Skin of body (tissue), 2 donors: Measurements from ENCODE around the gene MID1. TPM values are rescaled to one million over a fixed set of nuclear protein-coding genes. Genes with fewer than 3 reads are reported as not detected.
A peak's percentile ranks its signal among the peaks of the same experiment; 100 is the strongest.
"Not testable (repeated sequence)": the region's sequence is repeated elsewhere in the genome, so short reads cannot be mapped to it uniquely, and the experiment has no call there.

Source experiments
- DNase-seq: peaks from one replicate; lab custom pipeline; 2025; lab: John Stamatoyannopoulos, UW
- total RNA-seq: library from RNA; depleted of rRNA; stranded (reverse); fragments of >200 nt; gene quantifications from one replicate; pipeline ENCODE4 v1.2.3, GENCODE V29; 2014

The MID1 gene
- total RNA-seq, 1 donor from 2014 or later: 21.9 TPM

GRCh38 chrX:10617999-10618351 lies 2.4 kb downstream of the MID1 start:
- DNase-seq: no peak

GRCh38 chrX:10617186-10617998 lies 3.0 kb downstream of the MID1 start:
- no peak for DNase-seq

- DNase-seq: peak; percentile 15
These were observed 4.2 kb downstream of the MID1 start for GRCh38 chrX:10615931-10616774.

GRCh38 chrX:10612215-10612614 lies 8.2 kb downstream of the MID1 start:
- DNase-seq: no peak

- peak; percentile 55 for DNase-seq
These were observed 8.8 kb downstream of the MID1 start for GRCh38 chrX:10611441-10612090.

- no peak for DNase-seq
These were observed 12.3 kb downstream of the MID1 start for GRCh38 chrX:10608099-10608498.

- DNase-seq: no peak
These were observed 13.2 kb downstream of the MID1 start for GRCh38 chrX:10607233-10607632.

- DNase-seq: no peak
These were observed 16.8 kb downstream of the MID1 start for GRCh38 chrX:10603612-10604011.

GRCh38 chrX:10602646-10603045 lies 17.7 kb downstream of the MID1 start:
- no peak for DNase-seq

- DNase-seq: no peak
These were observed 19.9 kb downstream of the MID1 start for GRCh38 chrX:10600479-10600878.

- DNase-seq: no peak
These were observed 21.8 kb downstream of the MID1 start for GRCh38 chrX:10598540-10598939.

GRCh38 chrX:10597871-10598270 lies 22.5 kb downstream of the MID1 start:
- no peak for DNase-seq

- DNase-seq: no peak
These were observed 28.7 kb downstream of the MID1 start for GRCh38 chrX:10591363-10592335.

GRCh38 chrX:10589787-10590186 lies 30.6 kb downstream of the MID1 start:
- not testable (repeated sequence) for DNase-seq

GRCh38 chrX:10589098-10589497 lies 31.3 kb downstream of the MID1 start:
- DNase-seq: no peak

- DNase-seq: not testable (repeated sequence)
These were observed 35.5 kb downstream of the MID1 start for GRCh38 chrX:10584882-10585281.

- no peak for DNase-seq
These were observed 37.4 kb downstream of the MID1 start for GRCh38 chrX:10582945-10583344.

GRCh38 chrX:10582215-10582733 lies 38.1 kb downstream of the MID1 start:
- no peak for DNase-seq

- DNase-seq: peak; percentile 24
These were observed 41.0 kb downstream of the MID1 start for GRCh38 chrX:10579112-10580011.

GRCh38 chrX:10578527-10578926 lies 41.9 kb downstream of the MID1 start:
- DNase-seq: no peak
